C4-2B (cell line): Measurements from ENCODE around the gene SCUBE2.

ENCODE experiments used
- ZFX ChIP-seq: fragments of 450-650 bp; IDR thresholded peaks from 2 replicates; pipeline ENCODE4 v1.6.1; 2017
- TF ChIP-seq, protein P1 (sequence below): fragments of 450-650 bp; conservative IDR thresholded peaks from 2 replicates; pipeline ENCODE4 v1.5.1; 2017; ENCODE audit warnings: mild to moderate bottlenecking

DNA sequence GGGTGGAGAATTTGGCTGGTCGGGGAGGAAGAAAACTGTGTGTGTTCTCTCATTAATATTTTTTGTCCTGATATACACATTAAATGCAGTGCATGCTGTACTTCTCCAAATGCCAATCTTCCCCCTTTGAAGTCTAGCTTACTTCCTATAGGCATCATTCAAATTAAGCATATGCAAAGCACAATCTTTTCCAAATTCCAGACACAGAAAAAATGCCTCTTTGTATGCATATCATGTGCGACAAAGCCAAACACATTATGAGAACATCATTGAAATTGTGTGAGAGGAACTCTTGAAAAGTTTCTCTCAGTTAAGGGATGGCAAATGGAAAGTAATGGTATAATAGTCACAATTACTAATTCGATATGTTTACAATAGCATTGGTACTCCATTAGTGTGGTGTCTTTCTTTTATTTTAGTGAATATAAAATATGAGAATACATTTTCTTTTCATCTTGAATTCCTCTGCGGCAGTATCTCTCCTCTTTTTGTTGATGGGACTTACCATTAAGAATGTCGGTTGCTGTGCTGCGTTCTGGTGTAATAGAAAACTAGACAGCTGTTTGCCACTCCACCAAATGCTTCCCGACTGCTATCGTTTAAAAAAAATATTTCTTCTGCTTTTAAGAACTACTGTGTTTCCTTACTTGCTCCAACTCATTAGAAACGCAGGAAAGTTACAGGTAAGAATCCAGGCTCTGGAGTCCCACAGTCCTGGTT, 68.3 kb downstream of the SCUBE2 start:
- TF ChIP-seq, protein P1, sequence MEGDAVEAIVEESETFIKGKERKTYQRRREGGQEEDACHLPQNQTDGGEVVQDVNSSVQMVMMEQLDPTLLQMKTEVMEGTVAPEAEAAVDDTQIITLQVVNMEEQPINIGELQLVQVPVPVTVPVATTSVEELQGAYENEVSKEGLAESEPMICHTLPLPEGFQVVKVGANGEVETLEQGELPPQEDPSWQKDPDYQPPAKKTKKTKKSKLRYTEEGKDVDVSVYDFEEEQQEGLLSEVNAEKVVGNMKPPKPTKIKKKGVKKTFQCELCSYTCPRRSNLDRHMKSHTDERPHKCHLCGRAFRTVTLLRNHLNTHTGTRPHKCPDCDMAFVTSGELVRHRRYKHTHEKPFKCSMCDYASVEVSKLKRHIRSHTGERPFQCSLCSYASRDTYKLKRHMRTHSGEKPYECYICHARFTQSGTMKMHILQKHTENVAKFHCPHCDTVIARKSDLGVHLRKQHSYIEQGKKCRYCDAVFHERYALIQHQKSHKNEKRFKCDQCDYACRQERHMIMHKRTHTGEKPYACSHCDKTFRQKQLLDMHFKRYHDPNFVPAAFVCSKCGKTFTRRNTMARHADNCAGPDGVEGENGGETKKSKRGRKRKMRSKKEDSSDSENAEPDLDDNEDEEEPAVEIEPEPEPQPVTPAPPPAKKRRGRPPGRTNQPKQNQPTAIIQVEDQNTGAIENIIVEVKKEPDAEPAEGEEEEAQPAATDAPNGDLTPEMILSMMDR = no peak
- no peak for TF ChIP-seq ZFX
